TTC549 (cell line): ENCODE data around the gene ARF5.

Experiments used
- FAIRE-seq: peaks from 2 replicates; lab custom pipeline; 2012; peaks lifted over from hg19 to GRCh38; lab: Jason Lieb, UNC

ARF5 gene

GRCh38 chr7:127638197-127638596 lies 50.0 kb downstream of the ARF5 start:
- FAIRE-seq = no peak
